GM15510 (cell line): ENCODE results near the gene ARRB1.

Experiments used
- POLR2A ChIP-seq: IDR thresholded peaks from 3 replicates; pipeline ENCODE4 v1.6.1; 2011; ENCODE audit warnings: borderline replicate concordance; ENCODE audit not compliant: insufficient read length; ENCODE audit errors: extremely low read depth

ARRB1 gene

DNA sequence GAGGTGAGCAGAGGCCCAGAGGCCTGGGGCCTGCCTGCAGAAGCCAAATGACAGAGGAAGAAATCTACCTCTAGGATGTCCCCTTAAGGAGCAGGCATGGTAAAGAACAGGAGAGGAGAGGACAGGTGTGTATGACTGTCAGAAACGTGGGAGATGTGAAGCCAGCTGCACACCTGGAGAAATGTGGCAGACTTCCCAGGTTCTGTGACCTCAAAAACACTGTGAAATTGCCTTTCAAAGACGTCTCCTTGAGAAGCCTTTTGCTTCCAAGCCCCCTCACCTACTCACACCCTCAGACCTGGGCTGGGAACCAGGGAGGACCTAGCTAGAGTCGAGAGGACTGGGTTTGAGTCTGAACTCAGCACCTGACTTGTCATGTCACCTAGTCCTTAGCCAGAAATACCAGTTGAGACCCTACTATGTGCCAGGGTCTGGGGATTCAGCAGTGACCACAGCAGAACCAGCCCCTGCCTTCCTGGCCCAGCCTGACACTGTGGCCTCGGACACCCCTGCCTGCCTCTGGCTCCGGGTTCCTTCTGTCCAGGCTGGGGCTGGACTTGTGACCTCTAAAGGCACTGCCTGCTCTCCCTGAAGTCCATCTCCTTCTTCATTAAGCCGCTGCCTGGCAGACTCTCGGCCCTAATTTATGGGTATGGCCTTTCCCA is 105.3 kb downstream of the ARRB1 start:
- no peak for TF ChIP-seq POLR2A

DNA sequence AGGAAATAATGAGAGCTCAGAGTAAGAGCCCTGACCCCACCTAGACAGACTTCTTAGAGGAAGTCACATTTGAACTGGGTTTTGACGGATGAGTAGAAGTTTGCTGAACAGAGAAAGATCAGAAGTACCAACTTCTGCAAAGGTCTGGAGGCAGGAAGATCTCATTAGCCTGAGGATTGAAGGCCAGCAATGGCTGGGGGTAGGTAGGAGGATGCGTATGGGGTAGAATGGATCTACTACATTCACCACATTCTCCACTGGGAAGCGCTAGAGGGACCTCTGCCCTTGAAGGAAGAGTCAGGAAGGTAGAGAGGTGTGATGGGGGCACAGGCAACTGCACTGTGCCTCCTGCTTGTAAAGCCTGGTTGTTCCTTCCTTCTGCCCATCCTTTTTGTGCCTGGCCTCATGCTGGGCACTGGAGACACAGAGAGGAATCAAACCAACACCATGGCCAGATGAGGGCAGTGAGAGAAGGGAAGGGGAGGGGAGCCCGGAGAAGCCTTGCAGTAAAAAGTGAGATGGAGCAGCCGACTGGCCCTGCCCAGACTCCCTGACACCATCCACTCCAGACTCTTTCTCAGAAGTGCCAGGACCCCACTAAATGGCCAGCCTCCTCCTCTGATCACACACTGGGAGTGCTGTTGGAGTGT is 106.0 kb downstream of the ARRB1 start:
- no peak for TF ChIP-seq POLR2A

DNA sequence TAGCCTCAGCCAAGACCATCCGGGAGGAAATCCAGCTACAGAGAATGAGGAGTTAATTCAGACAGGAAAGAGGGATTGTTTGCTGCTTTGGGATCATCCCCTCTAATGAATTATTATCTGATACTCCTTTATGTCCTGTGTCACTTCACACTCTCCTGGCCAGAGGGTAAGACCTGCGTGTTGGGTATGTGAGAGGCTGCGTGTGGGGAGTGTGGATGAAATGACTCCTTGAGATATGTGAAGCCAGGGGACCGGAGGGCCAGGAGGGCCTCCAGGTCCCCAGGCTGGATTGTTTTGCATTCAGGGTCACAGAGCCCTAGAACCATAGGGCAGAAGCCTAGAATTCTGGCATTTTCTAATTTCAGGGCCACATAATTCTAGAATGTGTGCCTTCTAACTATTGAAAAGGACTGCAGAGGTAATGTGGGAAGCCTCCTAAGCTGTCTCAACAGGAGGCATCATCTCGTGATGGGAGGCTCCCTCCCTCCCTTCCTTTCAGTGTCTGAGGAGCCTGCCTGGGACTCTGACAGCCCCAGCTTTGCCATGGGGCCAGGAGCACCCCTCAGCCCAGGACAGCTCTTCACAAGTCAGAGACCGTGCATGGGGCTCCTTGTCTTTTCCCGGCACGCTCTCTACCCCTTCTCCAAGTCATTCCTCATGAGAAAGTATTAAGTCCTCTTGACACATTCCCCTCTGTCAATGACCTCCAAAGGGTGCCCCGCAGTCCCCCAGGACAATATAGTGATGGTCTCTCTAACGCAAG is 107.2 kb downstream of the ARRB1 start:
- no peak for TF ChIP-seq POLR2A

DNA sequence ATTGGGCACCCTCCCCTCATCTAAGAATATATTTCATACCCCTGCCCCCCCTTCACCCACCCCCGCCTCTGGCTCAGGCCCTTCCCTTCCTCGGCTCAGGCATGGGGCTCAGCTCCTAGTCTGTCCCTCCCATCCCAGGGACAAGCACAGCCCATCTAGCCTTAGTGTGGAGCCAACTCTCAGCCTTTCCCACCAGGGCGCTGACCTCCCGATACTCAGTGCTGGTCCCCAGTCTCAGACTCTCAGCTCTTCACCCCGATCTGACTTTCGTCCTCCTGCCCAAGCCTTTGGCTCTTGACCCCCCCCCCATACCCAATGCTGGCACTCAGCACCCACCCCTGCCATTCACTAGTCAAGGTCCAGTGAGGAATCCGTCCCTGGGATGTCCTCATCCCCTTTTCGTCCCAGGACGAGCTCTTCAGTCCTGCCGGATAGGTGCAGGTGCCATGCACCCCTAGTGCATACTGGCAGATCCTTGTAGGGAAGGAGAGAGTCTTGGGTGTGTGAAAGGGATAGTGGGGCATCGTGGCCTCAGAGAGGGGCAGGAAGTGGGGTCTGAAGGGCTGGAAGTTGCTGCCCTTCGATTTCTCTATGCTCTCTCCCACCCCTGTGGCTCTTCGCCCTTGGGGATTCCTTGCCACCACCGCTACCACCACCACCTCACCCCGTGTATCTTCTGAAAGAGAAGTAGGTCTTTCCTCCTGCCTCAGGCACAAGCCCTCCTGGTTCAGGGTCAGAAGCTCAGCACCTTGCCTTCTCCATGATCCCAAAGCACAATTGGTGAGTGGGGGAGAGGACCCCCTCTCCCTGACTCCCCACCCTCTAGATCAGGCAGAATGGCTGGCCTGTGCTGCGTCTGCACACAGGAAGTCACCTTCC is 108.5 kb downstream of the ARRB1 start:
- no peak for TF ChIP-seq POLR2A

DNA sequence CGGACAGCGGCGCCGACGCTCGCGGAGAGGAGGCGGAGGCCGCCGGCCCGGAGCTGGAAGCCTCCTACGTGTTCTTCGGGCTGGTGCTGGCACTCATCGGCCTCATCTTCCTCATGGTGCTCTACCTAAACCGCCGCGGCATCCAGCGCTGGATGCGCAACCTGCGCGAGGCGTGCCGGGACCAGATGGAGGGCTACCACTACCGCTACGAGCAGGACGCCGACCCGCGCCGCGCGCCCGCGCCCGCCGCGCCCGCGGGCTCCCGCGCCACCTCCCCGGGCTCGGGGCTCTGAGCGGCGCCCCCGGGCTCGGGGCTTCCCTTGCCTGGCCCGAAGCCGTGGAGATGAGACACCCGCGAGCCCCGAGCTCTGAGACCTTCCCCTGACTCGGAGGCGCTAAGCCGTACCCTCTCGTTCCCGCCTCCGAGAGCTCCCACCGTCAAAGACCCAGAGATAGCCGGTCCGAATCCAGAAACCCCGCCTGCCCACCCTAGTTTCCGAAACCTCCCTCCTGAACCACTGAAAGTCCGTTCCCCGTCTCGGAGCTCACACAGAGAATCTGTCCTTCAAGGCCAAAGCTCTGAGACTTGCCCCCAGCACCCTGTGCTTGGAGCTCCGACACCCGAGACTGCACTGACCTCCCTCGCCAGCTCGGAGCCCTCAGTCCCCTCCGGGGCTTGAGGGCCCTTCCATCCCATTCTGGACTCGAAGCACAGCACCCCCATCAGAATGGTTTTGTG is 109.4 kb downstream of the ARRB1 start:
- TF ChIP-seq POLR2A = no peak

DNA sequence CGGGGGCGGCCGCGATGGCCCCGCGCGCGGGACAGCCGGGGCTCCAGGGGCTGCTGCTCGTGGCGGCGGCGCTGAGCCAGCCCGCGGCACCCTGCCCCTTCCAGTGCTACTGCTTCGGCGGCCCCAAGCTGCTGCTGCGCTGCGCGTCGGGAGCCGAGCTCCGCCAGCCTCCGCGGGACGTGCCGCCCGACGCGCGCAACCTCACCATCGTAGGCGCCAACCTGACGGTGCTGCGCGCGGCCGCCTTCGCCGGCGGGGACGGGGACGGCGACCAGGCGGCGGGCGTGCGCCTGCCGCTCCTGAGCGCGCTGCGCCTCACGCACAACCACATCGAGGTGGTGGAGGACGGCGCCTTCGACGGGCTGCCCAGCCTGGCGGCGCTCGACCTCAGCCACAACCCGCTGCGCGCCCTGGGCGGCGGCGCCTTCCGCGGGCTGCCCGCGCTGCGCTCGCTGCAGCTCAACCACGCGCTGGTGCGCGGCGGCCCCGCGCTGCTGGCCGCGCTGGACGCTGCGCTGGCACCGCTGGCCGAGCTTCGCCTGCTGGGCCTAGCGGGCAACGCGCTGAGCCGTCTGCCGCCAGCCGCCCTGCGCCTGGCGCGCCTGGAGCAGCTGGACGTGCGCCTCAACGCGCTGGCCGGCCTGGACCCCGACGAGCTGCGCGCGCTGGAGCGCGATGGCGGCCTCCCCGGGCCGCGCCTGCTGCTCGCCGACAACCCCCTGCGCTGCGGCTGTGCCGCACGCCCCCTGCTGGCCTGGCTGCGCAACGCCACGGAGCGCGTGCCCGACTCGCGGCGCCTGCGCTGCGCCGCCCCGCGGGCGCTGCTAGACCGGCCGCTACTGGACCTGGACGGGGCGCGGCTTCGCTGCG is 110.2 kb downstream of the ARRB1 start:
- no peak for TF ChIP-seq POLR2A

DNA sequence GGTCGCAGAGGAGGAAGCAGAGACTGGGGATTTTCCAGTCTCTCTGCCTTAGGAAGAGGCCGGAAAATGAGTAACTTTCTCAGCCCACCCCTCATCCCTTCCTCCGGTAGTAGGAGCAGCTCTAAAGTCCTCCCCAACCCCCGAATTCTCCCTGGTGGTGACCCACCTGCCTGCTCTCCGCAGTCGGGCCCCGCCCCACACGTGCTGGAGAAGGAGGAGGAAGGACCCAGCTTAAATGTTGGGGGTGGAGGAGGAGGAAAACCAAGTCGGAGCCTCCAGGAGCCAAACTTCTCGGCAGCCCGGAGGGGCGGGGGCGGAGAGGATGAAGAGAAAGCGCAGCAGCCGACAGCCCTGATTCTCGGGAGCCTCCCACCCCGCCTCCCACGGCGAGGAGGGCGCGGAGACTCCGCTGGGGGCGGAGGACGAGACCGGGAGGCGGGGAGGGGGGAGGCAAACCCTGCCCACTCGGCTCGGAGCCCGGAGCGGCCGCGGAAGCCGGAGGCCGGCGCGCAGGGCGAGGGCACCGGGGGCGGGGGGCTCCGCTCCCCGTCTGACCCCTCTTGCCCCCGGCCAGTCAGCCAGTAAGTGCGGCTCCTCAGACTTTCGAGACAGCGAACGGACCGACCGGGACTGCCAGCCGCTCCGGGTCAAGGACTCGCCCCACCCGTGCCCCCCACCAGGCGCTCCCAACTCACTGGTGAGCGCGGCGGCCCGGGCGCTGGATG is 111.0 kb downstream of the ARRB1 start, which contains the start of gene TPBGL:
Gene TPBGL (plus strand): TSS at position 464 of the 725 bp plus-strand sequence. CDS start 276 bp downstream, outside the sequence.
- no peak for TF ChIP-seq POLR2A

DNA sequence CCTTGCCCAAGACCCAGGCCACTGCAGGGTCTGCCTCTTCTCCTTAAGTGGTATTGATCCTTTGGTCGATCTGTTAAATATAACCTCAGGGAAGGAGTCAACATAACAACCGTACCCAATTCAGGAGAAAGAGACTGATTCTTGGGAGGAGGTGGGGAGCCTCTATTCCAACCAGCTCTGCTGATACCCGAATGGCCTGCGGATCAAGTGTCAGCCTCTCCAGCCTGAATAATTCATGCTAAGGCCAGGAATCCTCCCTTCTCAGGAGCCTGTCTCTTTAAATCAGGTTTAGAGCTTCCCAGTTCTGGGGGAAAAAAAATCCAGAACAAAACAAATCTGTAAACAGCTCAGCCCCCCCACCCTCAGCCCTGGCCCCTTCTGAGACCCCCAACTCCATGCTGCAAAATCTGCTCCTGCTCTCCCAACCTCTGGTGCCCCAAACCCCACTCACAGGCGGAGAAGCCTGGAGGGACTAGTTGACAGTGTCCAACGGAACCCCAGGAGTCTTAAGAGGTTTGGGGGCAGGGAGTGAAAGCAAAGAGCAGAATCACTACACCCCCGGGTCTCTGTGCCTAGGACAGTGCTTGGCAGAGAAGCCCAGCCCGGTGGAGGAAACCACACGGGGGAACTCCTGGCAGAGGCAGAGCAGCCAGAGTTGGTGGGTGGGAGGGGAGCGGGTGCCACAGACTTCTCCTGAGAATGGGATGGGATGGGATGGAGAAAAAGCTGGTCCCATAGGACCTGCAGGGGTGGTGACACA is 111.8 kb downstream of the ARRB1 start:
- TF ChIP-seq POLR2A = no peak

DNA sequence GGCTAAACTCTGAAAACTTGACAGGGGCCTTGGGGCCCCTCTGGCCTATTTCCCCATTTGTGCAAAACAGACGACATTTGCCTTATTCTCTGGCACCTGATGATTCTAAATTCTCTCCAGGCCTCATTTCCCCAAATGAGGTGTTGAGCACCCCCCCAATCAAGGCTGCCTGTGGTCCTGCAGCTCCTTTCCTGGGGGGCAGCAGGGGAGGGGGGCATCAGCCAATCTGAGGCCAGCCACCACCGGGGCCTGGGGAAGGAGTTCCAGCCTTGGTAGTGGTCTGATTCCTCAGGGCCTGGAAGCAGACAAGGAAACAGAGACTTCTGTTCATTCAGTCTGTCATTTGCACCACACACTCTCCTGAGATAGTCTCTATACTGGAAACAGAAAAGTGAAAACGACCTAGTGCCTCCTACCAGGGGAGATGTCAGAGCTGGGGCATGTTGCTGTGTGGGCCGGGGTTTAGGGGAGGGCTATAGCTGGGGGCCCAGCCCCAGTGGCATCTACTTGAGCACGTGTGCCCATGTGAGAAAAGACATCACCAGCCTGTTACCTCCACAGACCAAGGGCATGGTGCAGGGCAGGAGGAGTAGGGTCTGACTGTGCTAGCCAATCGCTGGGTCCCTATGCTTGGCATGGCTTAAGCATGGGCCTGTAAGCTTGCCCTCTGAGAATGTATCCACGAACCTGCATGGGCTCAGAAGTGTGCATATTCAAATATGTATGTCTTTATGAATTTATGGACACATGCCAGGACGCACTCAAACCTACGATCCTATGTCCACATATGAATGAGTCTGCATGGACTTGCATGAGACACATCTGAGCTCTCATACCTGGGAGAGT is 112.6 kb downstream of the ARRB1 start:
- TF ChIP-seq POLR2A = no peak

DNA sequence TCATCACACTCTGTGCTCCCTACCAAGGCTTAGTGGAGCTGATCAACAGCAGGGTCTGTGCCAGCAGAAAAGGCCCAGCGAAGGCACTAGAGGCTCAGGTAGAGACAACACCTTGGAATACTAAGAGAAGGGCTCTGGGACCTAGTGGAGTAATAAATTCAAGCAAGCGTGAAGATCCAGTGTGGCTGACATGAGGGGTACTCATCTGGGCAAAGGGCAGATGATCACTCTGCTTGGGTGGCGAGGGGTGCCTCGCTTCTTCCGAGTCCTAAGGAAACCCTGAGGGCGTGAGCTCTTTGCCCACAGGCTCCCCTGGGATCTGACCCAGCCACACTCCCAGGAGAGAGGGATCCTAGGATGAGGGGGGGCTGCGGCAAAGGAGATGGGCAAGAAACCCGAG is 114.4 kb downstream of the ARRB1 start:
- no peak for TF ChIP-seq POLR2A

DNA sequence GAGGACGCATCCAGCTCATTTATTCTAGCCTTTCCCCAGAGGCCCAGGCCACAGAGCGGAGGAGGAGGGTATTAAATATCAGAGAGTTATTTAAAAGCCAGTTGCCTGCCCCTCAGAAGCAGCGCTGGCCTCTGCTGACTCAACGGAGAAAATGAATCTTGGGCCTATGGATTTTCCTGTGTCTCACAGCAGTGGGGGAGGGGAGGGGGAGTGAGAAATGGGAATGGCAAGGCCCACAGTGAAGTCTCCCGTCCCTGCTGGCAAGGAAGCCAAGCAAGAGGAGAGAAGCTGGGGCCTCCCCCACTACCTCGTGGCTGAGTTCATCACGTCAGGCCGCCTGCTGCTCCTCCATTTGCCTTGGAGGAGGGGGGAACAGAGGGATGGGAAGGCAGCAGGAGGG is 115.4 kb downstream of the ARRB1 start:
- TF ChIP-seq POLR2A = no peak
